ENCODE results near the gene KSR2.

GRCh38 chr12:117977373-117977772 lies 8.6 kb upstream of the KSR2 start:
- TF ChIP-seq, protein P1, sequence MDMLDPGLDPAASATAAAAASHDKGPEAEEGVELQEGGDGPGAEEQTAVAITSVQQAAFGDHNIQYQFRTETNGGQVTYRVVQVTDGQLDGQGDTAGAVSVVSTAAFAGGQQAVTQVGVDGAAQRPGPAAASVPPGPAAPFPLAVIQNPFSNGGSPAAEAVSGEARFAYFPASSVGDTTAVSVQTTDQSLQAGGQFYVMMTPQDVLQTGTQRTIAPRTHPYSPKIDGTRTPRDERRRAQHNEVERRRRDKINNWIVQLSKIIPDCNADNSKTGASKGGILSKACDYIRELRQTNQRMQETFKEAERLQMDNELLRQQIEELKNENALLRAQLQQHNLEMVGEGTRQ (IDR thresholded peaks at IDR 0.05; ENCODE audit: low read depth, low read length) = no peak
- TF ChIP-seq MXI1 (IDR thresholded peaks at IDR 0.05; ENCODE audit: borderline replicate concordance, low read depth, low read length) = no peak
- TF ChIP-seq, protein P2, sequence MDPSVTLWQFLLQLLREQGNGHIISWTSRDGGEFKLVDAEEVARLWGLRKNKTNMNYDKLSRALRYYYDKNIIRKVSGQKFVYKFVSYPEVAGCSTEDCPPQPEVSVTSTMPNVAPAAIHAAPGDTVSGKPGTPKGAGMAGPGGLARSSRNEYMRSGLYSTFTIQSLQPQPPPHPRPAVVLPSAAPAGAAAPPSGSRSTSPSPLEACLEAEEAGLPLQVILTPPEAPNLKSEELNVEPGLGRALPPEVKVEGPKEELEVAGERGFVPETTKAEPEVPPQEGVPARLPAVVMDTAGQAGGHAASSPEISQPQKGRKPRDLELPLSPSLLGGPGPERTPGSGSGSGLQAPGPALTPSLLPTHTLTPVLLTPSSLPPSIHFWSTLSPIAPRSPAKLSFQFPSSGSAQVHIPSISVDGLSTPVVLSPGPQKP (IDR thresholded peaks at IDR 0.05; ENCODE audit: borderline replicate concordance, low read depth, low read length) = no peak
- no peak for TF ChIP-seq MAZ (IDR thresholded peaks at IDR 0.05; ENCODE audit: borderline replicate concordance, low read depth, low read length)
- no peak for TF ChIP-seq RCOR1 (IDR thresholded peaks at IDR 0.05; ENCODE audit: insufficient replicate concordance, low read length)
- TF ChIP-seq CTCF (conservative IDR thresholded peaks at IDR 0.05; ENCODE audit: low read depth, low read length) = no peak
- no peak for TF ChIP-seq CEBPB (IDR thresholded peaks at IDR 0.05; ENCODE audit: low read depth, low read length)
- no peak for TF ChIP-seq BHLHE40 (IDR thresholded peaks at IDR 0.05; ENCODE audit: low read depth, low read length)
- TF ChIP-seq MAFK (IDR thresholded peaks at IDR 0.05; ENCODE audit: low read depth, low read length) = no peak

All from IMR-90 (cell line).